EL (cell line): Measurements from ENCODE around the gene NUBP1.
"Not testable (repeated sequence)": the region's sequence is repeated elsewhere in the genome, so short reads cannot be mapped to it uniquely, and the experiment has no call there.

Source experiments
- DNase-seq: peaks from one replicate; pipeline ENCODE4 v3.0.0-alpha.2; 2016

The NUBP1 gene

DNA sequence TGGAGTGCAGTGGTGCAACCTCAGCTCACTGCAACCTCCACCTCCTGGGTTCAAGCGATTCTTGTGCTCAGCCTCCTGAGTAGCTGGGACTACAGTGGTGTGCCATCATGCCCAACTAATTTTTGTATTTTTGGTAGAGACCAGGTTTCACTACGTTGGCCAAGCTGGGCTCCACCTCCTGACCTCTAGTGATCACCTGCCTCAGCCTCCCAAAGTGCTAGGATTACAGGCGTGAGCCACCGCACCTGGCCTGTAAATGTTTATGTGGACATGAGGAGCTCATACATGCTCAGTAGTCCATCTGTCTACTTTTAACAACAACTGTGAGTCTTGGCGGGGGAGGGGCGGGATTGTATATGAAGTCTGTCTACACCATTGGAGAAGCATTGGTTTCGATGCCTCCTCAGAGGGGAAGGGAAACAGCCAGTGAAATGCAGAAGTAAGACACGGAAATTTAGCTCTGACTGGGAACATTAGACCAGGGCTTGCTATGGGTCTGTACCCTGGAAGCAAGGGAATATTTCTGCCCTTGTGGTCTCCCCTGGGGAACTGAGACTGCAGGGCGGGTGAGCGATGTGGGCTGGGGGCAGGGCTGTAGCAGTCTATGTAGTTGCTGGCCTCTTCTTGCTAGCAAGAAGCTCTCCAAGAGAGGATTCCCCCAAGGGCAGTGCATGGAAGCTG lies 9.3 kb downstream of the NUBP1 start:
- no peak for DNase-seq

GRCh38 chr16:10753670-10754069 lies 10.0 kb downstream of the NUBP1 start:
- DNase-seq, result no peak

- peak; percentile 64 for DNase-seq
Measured at GRCh38 chr16:10754941-10755340, 11.3 kb downstream of the NUBP1 start.

DNA sequence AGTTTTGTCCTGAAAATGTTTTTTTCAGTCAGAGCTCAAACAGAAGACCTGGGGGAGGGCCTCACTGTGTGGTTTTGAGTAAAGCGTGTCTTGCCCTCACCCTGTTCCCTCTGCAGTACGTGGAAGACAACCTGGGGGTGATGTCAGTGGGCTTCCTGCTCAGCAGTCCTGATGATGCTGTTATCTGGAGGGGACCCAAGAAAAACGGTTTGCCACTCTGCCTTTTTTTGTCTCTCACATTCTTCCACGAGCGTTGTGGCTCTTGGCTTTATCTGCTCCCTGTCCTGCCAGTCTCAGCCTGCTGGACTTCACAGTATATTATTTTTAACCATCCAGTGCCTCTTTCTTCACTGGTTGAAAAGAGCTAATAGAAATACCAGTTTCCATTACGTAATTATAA lies 12.9 kb downstream of the NUBP1 start:
- DNase-seq, result peak; percentile 12

GRCh38 chr16:10760858-10761257 lies 17.2 kb downstream of the NUBP1 start:
- DNase-seq, result no peak

- DNase-seq, result no peak
Measured at GRCh38 chr16:10761373-10761772, 17.7 kb downstream of the NUBP1 start.

DNA sequence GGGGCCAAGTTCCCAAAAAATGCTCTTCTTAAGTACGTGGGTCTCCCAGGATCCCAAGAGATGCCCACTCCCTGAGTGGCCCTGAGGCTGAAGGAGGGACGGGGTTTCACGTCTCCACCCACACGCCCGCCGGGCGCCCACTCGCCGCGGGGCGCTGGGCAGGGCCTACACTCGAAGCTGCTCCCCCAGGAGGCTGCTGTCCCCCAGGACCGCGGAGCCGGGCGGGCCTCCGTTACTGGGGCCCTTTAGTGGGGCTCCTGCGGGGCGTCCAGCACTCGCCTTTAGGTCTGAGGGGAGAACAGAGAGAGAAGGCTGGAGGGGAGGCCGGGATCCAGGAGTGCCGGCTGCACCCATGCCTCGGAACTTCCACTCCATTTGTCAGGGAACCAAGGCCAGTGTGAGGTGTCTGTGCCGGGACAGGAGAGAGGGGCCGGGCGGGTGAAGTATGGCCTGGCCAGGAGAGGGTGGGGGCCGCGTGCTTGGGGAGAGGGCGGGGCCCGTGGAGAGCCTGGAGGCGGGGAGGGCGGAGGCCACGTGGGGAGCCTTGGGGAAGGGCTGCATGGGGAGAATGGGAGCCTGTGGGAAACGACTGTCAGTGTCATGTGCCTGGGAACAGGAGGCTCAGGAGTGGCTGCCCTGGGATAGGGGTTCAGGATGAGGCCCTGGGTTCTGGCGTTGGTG lies 18.8 kb downstream of the NUBP1 start:
- no peak for DNase-seq

DNA sequence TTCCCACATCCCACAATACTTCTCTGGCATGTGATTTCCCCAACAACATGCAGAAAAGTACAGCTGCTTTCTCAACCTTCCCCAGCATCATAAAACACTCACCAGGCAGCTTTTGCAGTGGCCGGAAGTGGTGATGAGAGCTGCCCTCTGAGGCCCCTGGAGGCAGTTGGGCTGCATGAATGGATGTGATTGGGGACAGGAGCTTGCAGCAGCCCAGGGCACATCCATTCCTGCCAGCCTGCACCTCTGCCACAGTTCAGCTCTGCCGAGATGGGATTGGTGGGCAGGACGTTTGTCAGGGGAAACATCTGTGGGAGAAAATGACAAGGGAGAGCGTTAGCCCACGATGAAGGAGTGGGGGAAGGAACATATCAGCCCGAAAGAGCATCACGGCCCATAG lies 19.8 kb downstream of the NUBP1 start:
- no peak for DNase-seq

DNA sequence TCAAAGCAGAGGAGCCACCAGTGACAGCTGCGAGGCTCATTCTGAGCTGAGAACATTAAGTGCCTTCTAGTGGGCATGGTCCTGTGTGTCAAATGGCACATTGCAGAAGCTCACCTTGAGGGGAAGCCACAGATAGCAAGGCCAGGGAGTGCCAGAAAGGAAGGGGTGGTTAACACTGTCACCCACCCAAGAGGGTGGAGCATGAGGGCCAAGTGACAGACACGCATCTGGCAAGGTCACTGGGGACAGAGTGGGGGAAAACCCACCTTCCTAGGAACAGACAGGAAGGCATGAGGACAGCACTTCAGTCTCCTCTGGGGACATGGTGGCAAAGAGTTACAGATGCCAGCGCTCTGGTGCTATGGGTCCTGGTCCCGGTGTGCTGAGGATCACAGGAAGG lies 22.1 kb downstream of the NUBP1 start:
- DNase-seq, result no peak

GRCh38 chr16:10767127-10767526 lies 23.5 kb downstream of the NUBP1 start:
- no peak for DNase-seq

GRCh38 chr16:10769381-10769780 lies 25.7 kb downstream of the NUBP1 start:
- no peak for DNase-seq

DNA sequence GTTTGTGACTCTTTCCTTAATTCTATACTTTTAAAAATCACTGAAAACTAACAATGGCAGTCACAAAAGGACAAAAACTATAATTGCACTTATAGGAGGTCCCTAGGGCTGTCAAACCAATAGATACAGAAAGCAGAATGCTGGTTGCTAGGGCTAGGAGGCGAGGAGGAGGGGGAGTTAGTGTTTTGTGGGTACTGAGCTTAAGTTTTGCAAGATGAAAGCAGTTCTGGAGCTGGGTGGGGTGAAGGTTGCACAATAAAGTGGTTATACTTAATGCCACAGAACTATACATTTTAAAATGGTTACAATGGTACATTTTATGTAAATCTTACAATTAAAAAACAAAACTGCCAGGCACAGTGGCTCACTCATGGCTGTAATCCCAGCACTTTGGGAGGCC lies 27.3 kb downstream of the NUBP1 start:
- DNase-seq, result no peak

DNA sequence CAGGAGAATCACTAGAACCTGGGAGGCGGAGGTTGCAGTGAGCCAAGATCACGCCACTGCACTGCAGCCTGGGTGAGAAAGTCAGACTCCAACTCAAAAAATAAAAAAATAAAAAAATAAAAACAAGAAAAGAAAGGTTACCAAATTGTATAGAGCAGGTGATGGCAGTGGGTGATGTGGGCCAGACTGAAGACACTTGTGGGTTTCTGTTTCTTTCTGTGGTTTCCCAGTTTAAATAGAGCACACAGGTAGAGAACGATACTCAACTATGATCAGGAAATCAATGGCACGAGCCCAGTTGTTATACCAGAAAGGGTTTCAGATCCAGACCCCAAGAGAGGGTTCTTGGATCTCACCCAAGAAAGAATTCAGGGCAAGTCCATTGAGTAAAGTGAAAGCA lies 32.6 kb downstream of the NUBP1 start:
- DNase-seq, result no peak

DNA sequence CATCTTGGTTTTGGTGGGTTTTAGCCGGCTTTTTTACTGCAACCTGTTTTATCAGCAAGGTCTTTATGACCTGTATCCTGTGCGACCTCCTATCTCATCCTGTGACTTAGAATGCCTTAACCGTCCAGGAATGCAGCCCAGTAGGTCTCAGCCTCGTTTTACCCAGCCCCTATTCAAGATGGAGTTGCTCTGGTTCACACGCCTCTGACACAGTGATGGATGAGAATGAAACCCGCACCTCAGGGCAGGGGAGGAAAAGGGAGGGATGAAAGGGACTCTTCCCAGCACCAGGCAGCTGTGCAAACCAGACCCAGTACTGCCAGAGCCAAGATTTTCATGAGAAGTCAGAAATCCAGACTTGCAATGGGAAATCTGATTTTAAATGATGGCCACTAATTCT lies 33.3 kb downstream of the NUBP1 start:
- DNase-seq, result not testable (repeated sequence)

- no peak for DNase-seq
Measured at GRCh38 chr16:10777356-10777755, 33.7 kb downstream of the NUBP1 start.

GRCh38 chr16:10779908-10780307 lies 36.3 kb downstream of the NUBP1 start:
- DNase-seq, result not testable (repeated sequence)

- DNase-seq, result no peak
Measured at GRCh38 chr16:10780628-10781027, 37.0 kb downstream of the NUBP1 start.

DNA sequence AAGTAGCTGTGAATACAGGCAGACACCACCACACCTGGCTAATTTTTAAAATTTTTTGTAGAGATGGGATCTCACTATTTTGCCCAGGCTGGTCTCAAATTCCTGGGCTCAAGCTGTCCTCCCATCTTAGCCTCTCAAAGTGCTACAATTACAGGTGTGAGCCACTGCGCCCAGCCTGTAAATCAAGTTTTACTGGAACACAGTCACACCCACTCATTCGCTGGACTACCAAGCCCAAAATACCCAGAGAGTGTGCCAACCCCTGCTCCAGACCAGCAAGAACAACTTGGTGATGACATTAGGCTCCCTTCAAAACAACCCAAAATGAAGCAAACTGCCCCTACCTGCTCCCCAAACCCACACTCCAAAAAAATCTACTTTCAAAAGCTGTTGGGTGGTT lies 39.0 kb downstream of the NUBP1 start:
- DNase-seq, result no peak

GRCh38 chr16:10787304-10787703 lies 43.7 kb downstream of the NUBP1 start:
- DNase-seq, result no peak

- not testable (repeated sequence) for DNase-seq
Measured at GRCh38 chr16:10788630-10789029, 45.0 kb downstream of the NUBP1 start.

DNA sequence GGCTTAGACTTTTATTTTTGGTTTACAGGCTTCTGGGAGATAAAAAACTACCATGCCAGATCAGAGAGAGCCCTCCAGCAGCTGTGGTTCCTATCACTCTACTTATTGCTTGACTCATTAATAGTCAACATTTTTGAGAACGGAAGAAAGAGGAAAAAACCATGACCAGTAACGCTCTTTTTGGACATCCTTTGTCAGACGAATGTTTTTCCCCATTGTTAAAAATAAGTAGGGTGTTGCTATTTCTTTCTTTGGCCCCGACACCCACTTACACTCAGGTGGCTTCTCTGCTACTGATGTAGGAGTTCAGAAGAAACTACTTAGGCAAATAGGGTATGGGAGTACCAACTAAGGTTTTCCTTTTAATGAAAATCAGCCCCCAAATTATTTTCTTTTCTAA lies 47.4 kb downstream of the NUBP1 start:
- no peak for DNase-seq

DNA sequence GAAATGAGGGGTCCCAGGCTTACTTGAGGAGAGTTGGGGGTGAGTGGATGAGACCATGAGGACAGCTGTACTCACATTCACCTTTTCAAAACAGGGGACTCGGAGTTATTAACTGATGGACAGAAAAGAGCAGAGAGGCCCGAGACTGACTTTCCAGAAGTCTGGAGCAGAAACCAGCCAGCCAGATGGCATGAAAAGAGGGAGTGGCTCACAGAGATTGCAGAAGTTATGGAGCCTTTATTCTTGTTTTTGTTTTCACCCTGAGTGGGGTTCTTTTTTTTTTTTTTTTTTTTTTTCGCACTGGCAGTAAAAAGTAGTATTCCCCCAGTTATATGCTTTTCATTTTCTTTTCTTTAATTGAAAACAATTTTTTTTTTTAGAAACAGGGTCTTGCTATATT lies 56.1 kb downstream of the NUBP1 start:
- DNase-seq, result no peak

- no peak for DNase-seq
Measured at GRCh38 chr16:10805334-10805733, 61.7 kb downstream of the NUBP1 start.

DNA sequence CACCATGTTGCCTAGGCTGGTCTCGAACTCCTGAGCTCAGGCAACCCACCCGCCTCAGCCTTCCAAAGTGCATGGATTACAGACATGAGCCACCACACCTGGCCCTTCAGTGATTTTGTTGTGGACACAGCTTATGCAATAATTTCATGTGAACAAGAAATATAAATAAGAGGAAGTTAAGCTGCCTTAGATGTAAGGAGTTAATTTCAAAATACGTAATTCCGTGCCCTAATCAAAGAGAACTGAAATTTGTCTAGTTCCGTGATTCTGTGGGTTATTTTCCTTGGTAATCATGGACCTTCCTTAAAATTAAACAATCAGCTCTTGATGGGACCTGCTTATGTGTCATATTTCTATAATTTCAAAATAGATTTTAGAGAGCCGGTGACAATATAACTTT lies 63.1 kb downstream of the NUBP1 start:
- DNase-seq, result no peak

DNA sequence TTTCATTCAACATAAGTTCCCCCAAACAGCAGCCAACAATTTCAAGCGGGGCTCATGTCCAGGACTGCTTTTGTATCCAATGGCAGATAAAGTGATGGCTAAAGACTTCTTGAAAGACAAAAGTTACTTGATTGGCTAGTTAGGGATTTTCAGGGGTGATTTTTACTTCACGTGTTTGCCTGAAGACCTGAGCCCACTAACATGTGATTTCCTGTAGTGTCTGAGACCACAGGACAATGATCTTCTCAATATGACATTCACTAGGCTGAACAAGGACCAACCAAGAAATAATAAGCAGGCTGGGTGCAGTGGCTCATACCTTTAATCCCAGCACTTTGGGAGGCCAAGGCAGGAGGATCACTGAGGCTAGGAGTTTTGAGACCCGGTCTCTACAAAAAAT lies 64.6 kb downstream of the NUBP1 start:
- no peak for DNase-seq
